WTC11 (cell line): ENCODE measurements around the gene ARHGAP10.

Experiments used
- ELF4 ChIP-seq: sonication (generic); formaldehyde crosslinking; IDR thresholded peaks from 2 replicates; pipeline ENCODE4 v1.8.1; 2022; ENCODE audit warnings: low read depth, mild to moderate bottlenecking, moderate library complexity, missing genetic modification reagents
- FOXJ3 ChIP-seq: sonication (generic); formaldehyde crosslinking; IDR thresholded peaks from 2 replicates; pipeline ENCODE4 v1.9.0; 2021; ENCODE audit warnings: missing genetic modification reagents, mild to moderate bottlenecking, borderline replicate concordance
- MYBL2 ChIP-seq: sonication (generic); formaldehyde crosslinking; IDR thresholded peaks from 2 replicates; pipeline ENCODE4 v1.8.1; 2023; ENCODE audit warnings: mild to moderate bottlenecking, moderate library complexity, missing genetic modification reagents
- NFYB ChIP-seq: sonication (generic); formaldehyde crosslinking; conservative IDR thresholded peaks from 2 replicates; pipeline ENCODE4 v1.8.0; 2022; ENCODE audit warnings: low read depth, missing genetic modification reagents
- NR3C1 ChIP-seq: sonication (generic); formaldehyde crosslinking; conservative IDR thresholded peaks from 2 replicates; pipeline ENCODE4 v1.8.1; 2023; ENCODE audit warnings: low read depth, mild to moderate bottlenecking, missing genetic modification reagents
- RORB ChIP-seq: fragments of 250-450 bp; sonication (Bioruptor Pico); IDR thresholded peaks from 2 replicates; pipeline ENCODE4 v1.9.0; 2021; ENCODE audit warnings: mild to moderate bottlenecking
- TF ChIP-seq, protein P1 (sequence below): fragments of 200-600 bp; IDR thresholded peaks from 2 replicates; pipeline ENCODE4 v1.8.0; 2022; ENCODE audit warnings: antibody characterized with exemption
- TF ChIP-seq, protein P2 (sequence below): sonication (generic); formaldehyde crosslinking; IDR thresholded peaks from 2 replicates; pipeline ENCODE4 v1.8.1; 2023; ENCODE audit warnings: mild to moderate bottlenecking, missing genetic modification reagents, moderate library complexity

DNA sequence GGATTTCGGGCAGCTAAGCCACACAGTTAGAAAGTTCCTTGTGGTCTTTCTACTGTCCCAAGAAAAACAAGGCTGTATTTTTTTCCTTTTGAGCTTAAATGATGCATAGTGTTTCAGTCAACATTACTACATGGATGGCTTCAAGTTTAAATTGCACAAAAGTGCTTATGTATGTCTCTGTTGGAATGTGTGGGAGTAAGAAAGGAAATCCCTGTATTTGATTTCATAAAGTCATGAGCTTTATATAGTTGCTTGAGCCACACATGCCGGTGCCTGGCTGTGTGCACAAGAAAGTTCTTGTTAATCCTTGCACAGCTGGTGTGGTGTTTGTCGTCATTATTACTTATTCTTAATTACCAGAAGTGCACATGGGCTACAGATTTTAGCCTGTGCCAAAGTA is 262.2 kb downstream of the ARHGAP10 start:
- no peak for TF ChIP-seq RORB (CRISPR knock-in tag)
- TF ChIP-seq NFYB (CRISPR knock-in tag), result no peak
- no peak for TF ChIP-seq MYBL2 (CRISPR knock-in tag)
- TF ChIP-seq, protein P1, sequence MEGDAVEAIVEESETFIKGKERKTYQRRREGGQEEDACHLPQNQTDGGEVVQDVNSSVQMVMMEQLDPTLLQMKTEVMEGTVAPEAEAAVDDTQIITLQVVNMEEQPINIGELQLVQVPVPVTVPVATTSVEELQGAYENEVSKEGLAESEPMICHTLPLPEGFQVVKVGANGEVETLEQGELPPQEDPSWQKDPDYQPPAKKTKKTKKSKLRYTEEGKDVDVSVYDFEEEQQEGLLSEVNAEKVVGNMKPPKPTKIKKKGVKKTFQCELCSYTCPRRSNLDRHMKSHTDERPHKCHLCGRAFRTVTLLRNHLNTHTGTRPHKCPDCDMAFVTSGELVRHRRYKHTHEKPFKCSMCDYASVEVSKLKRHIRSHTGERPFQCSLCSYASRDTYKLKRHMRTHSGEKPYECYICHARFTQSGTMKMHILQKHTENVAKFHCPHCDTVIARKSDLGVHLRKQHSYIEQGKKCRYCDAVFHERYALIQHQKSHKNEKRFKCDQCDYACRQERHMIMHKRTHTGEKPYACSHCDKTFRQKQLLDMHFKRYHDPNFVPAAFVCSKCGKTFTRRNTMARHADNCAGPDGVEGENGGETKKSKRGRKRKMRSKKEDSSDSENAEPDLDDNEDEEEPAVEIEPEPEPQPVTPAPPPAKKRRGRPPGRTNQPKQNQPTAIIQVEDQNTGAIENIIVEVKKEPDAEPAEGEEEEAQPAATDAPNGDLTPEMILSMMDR, result no peak
- TF ChIP-seq FOXJ3 (CRISPR knock-in tag), result no peak
- TF ChIP-seq ELF4 (CRISPR knock-in tag), result no peak
- no peak for TF ChIP-seq NR3C1 (CRISPR knock-in tag)
- TF ChIP-seq, protein P2, sequence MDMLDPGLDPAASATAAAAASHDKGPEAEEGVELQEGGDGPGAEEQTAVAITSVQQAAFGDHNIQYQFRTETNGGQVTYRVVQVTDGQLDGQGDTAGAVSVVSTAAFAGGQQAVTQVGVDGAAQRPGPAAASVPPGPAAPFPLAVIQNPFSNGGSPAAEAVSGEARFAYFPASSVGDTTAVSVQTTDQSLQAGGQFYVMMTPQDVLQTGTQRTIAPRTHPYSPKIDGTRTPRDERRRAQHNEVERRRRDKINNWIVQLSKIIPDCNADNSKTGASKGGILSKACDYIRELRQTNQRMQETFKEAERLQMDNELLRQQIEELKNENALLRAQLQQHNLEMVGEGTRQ (CRISPR knock-in tag), result no peak
